ENCODE data around the gene SH2D1B. TPM values are rescaled to one million over a fixed set of nuclear protein-coding genes. Genes with fewer than 3 reads are reported as not detected.

Gene SH2D1B
- total RNA-seq, 3 donors from 2014 or later (not counting 1 experiment from before 2014, with no cell fraction given): 133 to 250 (median 143) TPM

DNA sequence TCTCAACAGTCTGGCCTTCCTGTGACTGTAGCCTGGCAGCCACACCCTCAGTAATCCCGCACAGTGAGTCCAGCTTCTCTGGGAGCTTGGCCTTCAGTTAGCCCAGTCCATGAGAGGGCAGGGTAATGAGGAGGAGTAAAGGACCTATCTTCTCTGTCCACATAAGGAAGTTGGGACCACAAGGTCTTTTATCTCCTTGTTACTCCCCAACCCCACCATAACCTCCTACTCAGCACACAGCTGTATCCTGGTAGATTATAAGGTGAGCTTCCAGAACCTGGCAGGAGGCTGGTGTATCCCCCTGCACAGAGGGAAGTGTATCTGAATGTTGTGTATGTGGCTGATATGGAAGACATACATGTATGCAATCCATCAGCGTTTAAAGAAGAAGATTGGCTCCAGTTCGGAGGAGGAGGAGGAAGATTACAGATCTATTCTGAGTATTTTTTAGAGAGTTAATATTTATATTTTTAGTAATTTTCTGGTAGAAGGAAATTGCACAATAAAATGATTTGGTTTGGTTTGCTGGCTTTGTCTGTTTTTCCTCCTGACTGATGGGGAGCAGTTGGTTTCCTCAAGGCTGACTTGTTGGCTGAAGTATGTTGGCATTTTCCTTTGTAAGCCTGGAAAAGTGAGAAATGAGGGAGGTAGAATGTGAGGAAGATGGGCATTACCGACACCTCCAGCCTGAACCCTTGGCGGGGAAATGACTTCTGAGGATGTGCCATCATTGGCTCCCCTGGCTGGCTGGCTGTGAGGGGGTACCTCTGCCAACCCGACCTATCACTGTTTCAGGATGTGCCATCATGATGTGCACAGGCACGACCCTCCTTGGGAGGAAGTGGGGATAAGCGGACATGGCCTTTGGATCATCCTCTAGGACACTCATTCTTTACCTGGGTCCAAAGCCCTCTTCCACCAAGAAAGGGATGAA is 25.4 kb downstream of the SH2D1B start:
- Histone ChIP-seq H3K4me3 (ENCODE audit: low read length) (no peak overlapping the region), H3K27ac (ENCODE audit: low read length) (no peak overlapping the region), H3K9me3 (ENCODE audit: control insufficient read depth, insufficient read depth, low read length) (no peaks in the 10 kb centered on the region), H3K4me1 (ENCODE audit: control insufficient read depth, insufficient read depth, low read length) (peaks cover 25% of the 10 kb centered on the region), H3K27me3 (ENCODE audit: control insufficient read depth, insufficient read depth, low read length) (no peaks in the 10 kb centered on the region), H3K36me3 (ENCODE audit: control insufficient read depth, insufficient read depth, low read length) (no peaks in the 10 kb centered on the region)
- no peaks in the 10 kb centered on the region for H3K36me3 Mint-ChIP-seq
- H3K27me3 Mint-ChIP-seq (ENCODE audit: low read depth in 2 of 2): no peaks in the 10 kb centered on the region
- ATAC-seq: no peak
- TF ChIP-seq, protein P1, sequence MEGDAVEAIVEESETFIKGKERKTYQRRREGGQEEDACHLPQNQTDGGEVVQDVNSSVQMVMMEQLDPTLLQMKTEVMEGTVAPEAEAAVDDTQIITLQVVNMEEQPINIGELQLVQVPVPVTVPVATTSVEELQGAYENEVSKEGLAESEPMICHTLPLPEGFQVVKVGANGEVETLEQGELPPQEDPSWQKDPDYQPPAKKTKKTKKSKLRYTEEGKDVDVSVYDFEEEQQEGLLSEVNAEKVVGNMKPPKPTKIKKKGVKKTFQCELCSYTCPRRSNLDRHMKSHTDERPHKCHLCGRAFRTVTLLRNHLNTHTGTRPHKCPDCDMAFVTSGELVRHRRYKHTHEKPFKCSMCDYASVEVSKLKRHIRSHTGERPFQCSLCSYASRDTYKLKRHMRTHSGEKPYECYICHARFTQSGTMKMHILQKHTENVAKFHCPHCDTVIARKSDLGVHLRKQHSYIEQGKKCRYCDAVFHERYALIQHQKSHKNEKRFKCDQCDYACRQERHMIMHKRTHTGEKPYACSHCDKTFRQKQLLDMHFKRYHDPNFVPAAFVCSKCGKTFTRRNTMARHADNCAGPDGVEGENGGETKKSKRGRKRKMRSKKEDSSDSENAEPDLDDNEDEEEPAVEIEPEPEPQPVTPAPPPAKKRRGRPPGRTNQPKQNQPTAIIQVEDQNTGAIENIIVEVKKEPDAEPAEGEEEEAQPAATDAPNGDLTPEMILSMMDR (IDR thresholded peaks at IDR 0.05): no peak
- no peaks in the 10 kb centered on the region for H3K9me3 Mint-ChIP-seq
- intact Hi-C loops (cut with micrococcal nuclease): loop anchor here (10.0 kb wide), 1 partner anchor 48 kb away; no protein-coding TSS in a partner anchor
- DNase-seq: no peak
- H3K27ac Mint-ChIP-seq: no peak overlapping the region
- H3K4me1 Mint-ChIP-seq: peaks cover 39 to 47% of the 10 kb centered on the region in 2 donors
- no peak overlapping the region for H3K4me3 Mint-ChIP-seq
- 71% methylated on average over 8 of the region's 8 CpGs for WGBS (ENCODE audit: insufficient coverage)

- intact Hi-C loops (cut with micrococcal nuclease): loop anchor here (10.0 kb wide), 1 partner anchor 49 kb away; no protein-coding TSS in a partner anchor
- no peak overlapping the region for H3K4me3 Mint-ChIP-seq
- no peak for ATAC-seq
These were observed 26.2 kb downstream of the SH2D1B start for GRCh38 chr1:162385702-162386101.

GRCh38 chr1:162385280-162385623 is 26.7 kb downstream of the SH2D1B start:
- H3K9me3 ChIP-seq (ENCODE audit: control insufficient read depth, insufficient read depth, low read length): no peaks in the 10 kb centered on the region
- Mint-ChIP-seq H3K27me3 (ENCODE audit: low read depth in 2 of 2) (no peaks in the 10 kb centered on the region), H3K9me3 (no peaks in the 10 kb centered on the region), H3K36me3 (no peaks in the 10 kb centered on the region), H3K4me3 (no peak overlapping the region), H3K4me1 (peaks cover 26 to 38% of the 10 kb centered on the region in 2 donors), H3K27ac (no peak overlapping the region)
- DNase-seq (no peak), ATAC-seq (no peak)
- H3K27me3 ChIP-seq (ENCODE audit: control insufficient read depth, insufficient read depth, low read length): no peaks in the 10 kb centered on the region
- H3K36me3 ChIP-seq (ENCODE audit: control insufficient read depth, insufficient read depth, low read length): no peaks in the 10 kb centered on the region
- H3K4me3 ChIP-seq (ENCODE audit: low read length): no peak overlapping the region
- H3K27ac ChIP-seq (ENCODE audit: low read length): no peak overlapping the region
- intact Hi-C loops (cut with micrococcal nuclease): loop anchor here (10.0 kb wide), 1 partner anchor 50 kb away; no protein-coding TSS in a partner anchor
- TF ChIP-seq, protein P1 (IDR thresholded peaks at IDR 0.05): no peak
- 47% methylated on average over 3 of the region's 3 CpGs for WGBS (ENCODE audit: insufficient coverage)
- peaks cover 22% of the 10 kb centered on the region for H3K4me1 ChIP-seq (ENCODE audit: control insufficient read depth, insufficient read depth, low read length)

More at GRCh38 chr1:162385702-162386101, 26.2 kb downstream of the SH2D1B start:
- Histone ChIP-seq H3K4me3 (ENCODE audit: low read length) (no peak overlapping the region), H3K36me3 (ENCODE audit: control insufficient read depth, insufficient read depth, low read length) (no peaks in the 10 kb centered on the region), H3K27ac (ENCODE audit: low read length) (no peak overlapping the region), H3K4me1 (ENCODE audit: control insufficient read depth, insufficient read depth, low read length) (peaks cover 25% of the 10 kb centered on the region), H3K27me3 (ENCODE audit: control insufficient read depth, insufficient read depth, low read length) (no peaks in the 10 kb centered on the region), H3K9me3 (ENCODE audit: control insufficient read depth, insufficient read depth, low read length) (no peaks in the 10 kb centered on the region)
- peaks cover 30 to 40% of the 10 kb centered on the region in 2 donors for H3K4me1 Mint-ChIP-seq
- H3K36me3 Mint-ChIP-seq: no peaks in the 10 kb centered on the region
- no peak overlapping the region for H3K27ac Mint-ChIP-seq
- no peaks in the 10 kb centered on the region for H3K27me3 Mint-ChIP-seq (ENCODE audit: low read depth in 2 of 2)
- H3K9me3 Mint-ChIP-seq: no peaks in the 10 kb centered on the region
- TF ChIP-seq, protein P1 (IDR thresholded peaks at IDR 0.05): no peak
- WGBS (ENCODE audit: insufficient coverage): 78% methylated on average over 3 of the region's 3 CpGs
- no peak for DNase-seq
